SK-N-SH treated with all-trans-retinoic acid at 6 μM for 48 hours (cell line): ENCODE results near the gene NKX1-1.

Source experiments
- ATAC-seq: fragments of 200-7000 bp; cut with Tn5 transposase; 3 replicates; pipeline ENCODE4 v1.9.1; 2020; ENCODE audit warnings: mild to moderate bottlenecking, moderate library complexity
- ARNTL ChIP-seq: fragments of 450-650 bp; formaldehyde crosslinking; IDR thresholded peaks from 2 replicates; pipeline ENCODE4 v1.5.0; 2020; ENCODE audit warnings: low read depth, mild to moderate bottlenecking, moderate library complexity, borderline replicate concordance
- BACH2 ChIP-seq: fragments of 250-450 bp; sonication (Bioruptor Pico); IDR thresholded peaks from 2 replicates; pipeline ENCODE4 v1.9.0; 2021; ENCODE audit warnings: mild to moderate bottlenecking, borderline replicate concordance
- CREB5 ChIP-seq: fragments of 250-450 bp; sonication (Bioruptor Pico); IDR thresholded peaks from 2 replicates; pipeline ENCODE4 v1.5.1; 2020; ENCODE audit warnings: low read depth, mild to moderate bottlenecking, moderate library complexity
- CSRNP3 ChIP-seq: fragments of 250-450 bp; sonication (Bioruptor Pico); IDR thresholded peaks from 2 replicates; pipeline ENCODE4 v1.5.1; 2021; ENCODE audit warnings: mild to moderate bottlenecking, moderate library complexity
- GLIS3 ChIP-seq: fragments of 250-450 bp; sonication (Bioruptor Pico); IDR thresholded peaks from 2 replicates; pipeline ENCODE4 v1.5.0; 2020; ENCODE audit warnings: mild to moderate bottlenecking, moderate library complexity
- ISL1 ChIP-seq: fragments of 250-450 bp; sonication (Bioruptor Pico); IDR thresholded peaks from 2 replicates; pipeline ENCODE4 v2.1.2; 2022; ENCODE audit warnings: mild to moderate bottlenecking, moderate library complexity
- OSR1 ChIP-seq: fragments of 250-450 bp; sonication (Bioruptor Pico); IDR thresholded peaks from 2 replicates; pipeline ENCODE4 v1.8.0; 2022; ENCODE audit warnings: moderate library complexity, mild to moderate bottlenecking, inconsistent platforms
- PATZ1 ChIP-seq: fragments of 250-450 bp; sonication (Bioruptor Pico); IDR thresholded peaks from 2 replicates; pipeline ENCODE4 v1.8.0; 2020; ENCODE audit warnings: mild to moderate bottlenecking, moderate library complexity, borderline replicate concordance
- POU6F1 ChIP-seq: fragments of 250-450 bp; sonication (Bioruptor Pico); IDR thresholded peaks from 2 replicates; pipeline ENCODE4 v1.8.0; 2021; ENCODE audit warnings: low read depth, mild to moderate bottlenecking, moderate library complexity, borderline replicate concordance
- PPARA ChIP-seq: fragments of 250-450 bp; sonication (Bioruptor Pico); IDR thresholded peaks from 2 replicates; pipeline ENCODE4 v1.5.0; 2020; ENCODE audit warnings: mild to moderate bottlenecking, borderline replicate concordance
- RARB ChIP-seq: fragments of 250-450 bp; sonication (Bioruptor Pico); IDR thresholded peaks from 2 replicates; pipeline ENCODE4 v1.8.0; 2021; ENCODE audit warnings: mild to moderate bottlenecking, moderate library complexity
- SNAI2 ChIP-seq: fragments of 250-450 bp; sonication (Bioruptor Pico); IDR thresholded peaks from 2 replicates; pipeline ENCODE4 v1.5.0; 2020; ENCODE audit warnings: mild to moderate bottlenecking, moderate library complexity
- TCF4 ChIP-seq: fragments of 250-450 bp; sonication (Bioruptor Pico); IDR thresholded peaks from 2 replicates; pipeline ENCODE4 v1.8.0; 2021; ENCODE audit warnings: mild to moderate bottlenecking, moderate library complexity, borderline replicate concordance
- TOX ChIP-seq: fragments of 250-450 bp; sonication (Bioruptor Pico); IDR thresholded peaks from 2 replicates; pipeline ENCODE4 v1.8.0; 2021; ENCODE audit warnings: mild to moderate bottlenecking, moderate library complexity, borderline replicate concordance
- ZC3H10 ChIP-seq: fragments of 250-450 bp; sonication (Bioruptor Pico); IDR thresholded peaks from 2 replicates; pipeline ENCODE4 v1.5.1; 2021; ENCODE audit warnings: mild to moderate bottlenecking, moderate library complexity
- ZFP3 ChIP-seq: fragments of 250-450 bp; sonication (Bioruptor Pico); IDR thresholded peaks from 2 replicates; pipeline ENCODE4 v1.5.0; 2020; ENCODE audit warnings: mild to moderate bottlenecking, moderate library complexity
- ZFP30 ChIP-seq: fragments of 450-650 bp; formaldehyde crosslinking; IDR thresholded peaks from 2 replicates; pipeline ENCODE4 v1.5.0; 2022; ENCODE audit warnings: mild to moderate bottlenecking, moderate library complexity
- ZNF70 ChIP-seq: fragments of 450-650 bp; formaldehyde crosslinking; IDR thresholded peaks from 2 replicates; pipeline ENCODE4 v1.5.0; 2020; ENCODE audit warnings: mild to moderate bottlenecking, moderate library complexity
- ZNF8 ChIP-seq: fragments of 450-650 bp; formaldehyde crosslinking; IDR thresholded peaks from 2 replicates; pipeline ENCODE4 v1.5.0; 2020; ENCODE audit warnings: mild to moderate bottlenecking, moderate library complexity

NKX1-1 gene

GRCh38 chr4:1377606-1378261 is 28.5 kb downstream of the NKX1-1 start:
- no peak for ATAC-seq
- TF ChIP-seq ARNTL (CRISPR knock-in tag): no peak
- no peak for TF ChIP-seq CSRNP3
- no peak for TF ChIP-seq PPARA (CRISPR knock-in tag)
- TF ChIP-seq, all 23 proteins: peak for 0

GRCh38 chr4:1376841-1377605 is 29.2 kb downstream of the NKX1-1 start:
- ATAC-seq: no peak
- TF ChIP-seq ARNTL (CRISPR knock-in tag) (no peak), GLIS3 (CRISPR knock-in tag) (no peak), RARB (CRISPR knock-in tag) (no peak), TCF4 (CRISPR knock-in tag) (no peak), OSR1 (CRISPR knock-in tag) (no peak), ZC3H10 (CRISPR knock-in tag) (no peak), ZNF8 (CRISPR knock-in tag) (no peak)

- no peak for TF ChIP-seq ARNTL (CRISPR knock-in tag)
- no peak for TF ChIP-seq GLIS3 (CRISPR knock-in tag)
- TF ChIP-seq TOX (CRISPR knock-in tag): no peak
- TF ChIP-seq BACH2 (CRISPR knock-in tag): no peak
- TF ChIP-seq SNAI2: no peak
- no peak for TF ChIP-seq ISL1 (CRISPR knock-in tag)
- no peak for TF ChIP-seq CREB5 (CRISPR knock-in tag)
- TF ChIP-seq POU6F1 (CRISPR knock-in tag): no peak
- TF ChIP-seq ZFP3 (CRISPR knock-in tag): no peak
- TF ChIP-seq CSRNP3: no peak
- TF ChIP-seq ZFP30 (CRISPR knock-in tag): no peak
- no peak for TF ChIP-seq ZNF8 (CRISPR knock-in tag)
- no peak for TF ChIP-seq RARB (CRISPR knock-in tag)
- no peak for TF ChIP-seq PATZ1 (CRISPR knock-in tag)
- no peak for TF ChIP-seq ZNF70
- TF ChIP-seq, all 23 proteins: peak for 0
Measured at GRCh38 chr4:1376391-1376840, 29.8 kb downstream of the NKX1-1 start.

More at GRCh38 chr4:1376391-1376840, 29.8 kb downstream of the NKX1-1 start:
- ATAC-seq: no peak
